ENCODE data around the gene ADGRD1.

Gene ADGRD1

GRCh38 chr12:130978785-130979184 lies 25.1 kb downstream of the ADGRD1 start:
- peak overlapping the region; percentile 98 for H3K27ac ChIP-seq (ENCODE audit: low read depth, low read length)

GRCh38 chr12:130981074-130981742 lies 27.5 kb downstream of the ADGRD1 start:
- Histone ChIP-seq H3K27me3 (ENCODE audit: control insufficient read depth, low read length) (no peaks in the 10 kb centered on the region), H3K9me2 (replicated peaks; ENCODE audit: control insufficient read depth, low read length) (no peaks in the 10 kb centered on the region), H3F3A (ENCODE audit: control insufficient read depth, insufficient read depth) (peaks cover 42% of the 10 kb centered on the region), H3K4me3 (ENCODE audit: low read length) (peak overlapping the region; percentile 59), H3K4me2 (ENCODE audit: low read length) (peak overlapping the region; percentile 67), H3K9me3 (ENCODE audit: control insufficient read depth, insufficient read depth, low read length) (no peaks in the 10 kb centered on the region), H4K20me1 (ENCODE audit: control insufficient read depth, insufficient read depth, low read depth, low read length) (no peaks in the 10 kb centered on the region), H3K36me3 (ENCODE audit: control insufficient read depth, low read length) (peaks cover 6% of the 10 kb centered on the region), H3K79me2 (ENCODE audit: control insufficient read depth, low read length) (peaks cover 7% of the 10 kb centered on the region), H3K27ac (ENCODE audit: low read depth, low read length) (peak overlapping the region; percentile 98), H3K4me1 (ENCODE audit: control insufficient read depth, low read length) (peaks cover 67% of the 10 kb centered on the region)
- TF ChIP-seq CTCF (IDR thresholded peaks at IDR 0.05; ENCODE audit: low read depth, low read length, poor library complexity, severe bottlenecking) (no peak), EZH2phosphoT487 (IDR thresholded peaks at IDR 0.05; ENCODE audit: borderline replicate concordance, low read length) (no peak)

More at GRCh38 chr12:130978785-130979184, 25.1 kb downstream of the ADGRD1 start:
- peaks cover 39% of the 10 kb centered on the region for H3F3A ChIP-seq (ENCODE audit: control insufficient read depth, insufficient read depth)
- H3K4me2 ChIP-seq (ENCODE audit: low read length) = peak overlapping the region; percentile 86
- no peak for TF ChIP-seq EZH2phosphoT487 (IDR thresholded peaks at IDR 0.05; ENCODE audit: borderline replicate concordance, low read length)
- peaks cover 7% of the 10 kb centered on the region for H3K79me2 ChIP-seq (ENCODE audit: control insufficient read depth, low read length)
- peaks cover 67% of the 10 kb centered on the region for H3K4me1 ChIP-seq (ENCODE audit: control insufficient read depth, low read length)
- H3K27me3 ChIP-seq (ENCODE audit: control insufficient read depth, low read length) = no peaks in the 10 kb centered on the region
- H3K9me3 ChIP-seq (ENCODE audit: control insufficient read depth, insufficient read depth, low read length) = no peaks in the 10 kb centered on the region
- peak overlapping the region; percentile 66 for H3K4me3 ChIP-seq (ENCODE audit: low read length)
- no peaks in the 10 kb centered on the region for H3K9me2 ChIP-seq (replicated peaks; ENCODE audit: control insufficient read depth, low read length)
- peaks cover 6% of the 10 kb centered on the region for H3K36me3 ChIP-seq (ENCODE audit: control insufficient read depth, low read length)
- H4K20me1 ChIP-seq (ENCODE audit: control insufficient read depth, insufficient read depth, low read depth, low read length) = no peaks in the 10 kb centered on the region

GRCh38 chr12:130981911-130982310 lies 28.2 kb downstream of the ADGRD1 start:
- H3K9me3 ChIP-seq (ENCODE audit: control insufficient read depth, insufficient read depth, low read length) = no peaks in the 10 kb centered on the region
- H4K20me1 ChIP-seq (ENCODE audit: control insufficient read depth, insufficient read depth, low read depth, low read length) = no peaks in the 10 kb centered on the region
- H3K79me2 ChIP-seq (ENCODE audit: control insufficient read depth, low read length) = peaks cover 7% of the 10 kb centered on the region
- H3K4me2 ChIP-seq (ENCODE audit: low read length) = peak overlapping the region; percentile 67
- H3K36me3 ChIP-seq (ENCODE audit: control insufficient read depth, low read length) = peaks cover 6% of the 10 kb centered on the region
- H3K9me2 ChIP-seq (replicated peaks; ENCODE audit: control insufficient read depth, low read length) = no peaks in the 10 kb centered on the region
- peak overlapping the region; percentile 98 for H3K27ac ChIP-seq (ENCODE audit: low read depth, low read length)
- no peak for TF ChIP-seq CTCF (IDR thresholded peaks at IDR 0.05; ENCODE audit: low read depth, low read length, poor library complexity, severe bottlenecking)
- TF ChIP-seq EZH2phosphoT487 (IDR thresholded peaks at IDR 0.05; ENCODE audit: borderline replicate concordance, low read length) = no peak
- peaks cover 42% of the 10 kb centered on the region for H3F3A ChIP-seq (ENCODE audit: control insufficient read depth, insufficient read depth)
- no peaks in the 10 kb centered on the region for H3K27me3 ChIP-seq (ENCODE audit: control insufficient read depth, low read length)
- peak overlapping the region; percentile 59 for H3K4me3 ChIP-seq (ENCODE audit: low read length)
- peaks cover 66% of the 10 kb centered on the region for H3K4me1 ChIP-seq (ENCODE audit: control insufficient read depth, low read length)

GRCh38 chr12:130982565-130983225 lies 29.0 kb downstream of the ADGRD1 start:
- Histone ChIP-seq H3K4me2 (ENCODE audit: low read length) (peak overlapping the region; percentile 67), H3K27me3 (ENCODE audit: control insufficient read depth, low read length) (no peaks in the 10 kb centered on the region)
- TF ChIP-seq CTCF (IDR thresholded peaks at IDR 0.05; ENCODE audit: low read depth, low read length, poor library complexity, severe bottlenecking) (no peak), EZH2phosphoT487 (IDR thresholded peaks at IDR 0.05; ENCODE audit: borderline replicate concordance, low read length) (no peak)

More at GRCh38 chr12:130982565-130983225, 29.0 kb downstream of the ADGRD1 start:
- Histone ChIP-seq H3K79me2 (ENCODE audit: control insufficient read depth, low read length) (peaks cover 6% of the 10 kb centered on the region), H3F3A (ENCODE audit: control insufficient read depth, insufficient read depth) (peaks cover 42% of the 10 kb centered on the region), H3K27ac (ENCODE audit: low read depth, low read length) (peak overlapping the region; percentile 98), H3K4me1 (ENCODE audit: control insufficient read depth, low read length) (peaks cover 58% of the 10 kb centered on the region), H3K9me3 (ENCODE audit: control insufficient read depth, insufficient read depth, low read length) (no peaks in the 10 kb centered on the region), H3K4me3 (ENCODE audit: low read length) (peak overlapping the region; percentile 59), H3K9me2 (replicated peaks; ENCODE audit: control insufficient read depth, low read length) (no peaks in the 10 kb centered on the region), H3K36me3 (ENCODE audit: control insufficient read depth, low read length) (peaks cover 6% of the 10 kb centered on the region), H4K20me1 (ENCODE audit: control insufficient read depth, insufficient read depth, low read depth, low read length) (no peaks in the 10 kb centered on the region)
